Activated CD4-positive, alpha-beta T cell treated with anti-CD3 and anti-CD28 coated beads, Interleukin-2, amount 10 ng/mL, durations not matched to agents 7 days and 5 days (primary cell): ENCODE measurements around the gene UQCC5. TPM values are rescaled to one million over a fixed set of nuclear protein-coding genes. Genes with fewer than 3 reads are reported as not detected.
A peak's percentile ranks its signal among the peaks of the same experiment; 100 is the strongest.

ENCODE experiments used
- CTCF ChIA-PET: fragments of 350-600 bp; sonication (Branson Sonifier 250); formaldehyde crosslinking; loops from one replicate; lab custom pipeline; 2021; ENCODE audit warnings: antibody characterized with exemption; lab: Charles Lee
- POLR2A ChIA-PET: fragments of 350-600 bp; sonication (Branson Sonifier 250); formaldehyde crosslinking; loops from one replicate; lab custom pipeline; 2021; ENCODE audit warnings: antibody characterized with exemption; lab: Charles Lee
- DNase-seq: peaks from one replicate; pipeline ENCODE4 v3.0.0-alpha.2; 2020
- H3K27ac Mint-ChIP-seq: one replicate; pipeline ENCODE4 v1.8.0; 2021; ENCODE audit warnings: mild to moderate bottlenecking, moderate library complexity, mixed read lengths
- H3K27me3 Mint-ChIP-seq: one replicate; pipeline ENCODE4 v1.8.0; 2021; ENCODE audit warnings: mixed read lengths
- H3K36me3 Mint-ChIP-seq: one replicate; pipeline ENCODE4 v1.8.0; 2021; ENCODE audit warnings: low read depth, mixed read lengths
- H3K4me1 Mint-ChIP-seq: one replicate; pipeline ENCODE4 v1.8.0; 2021; ENCODE audit warnings: mixed read lengths
- H3K4me3 Mint-ChIP-seq: one replicate; pipeline ENCODE4 v1.8.0; 2021; ENCODE audit warnings: mild to moderate bottlenecking, moderate library complexity, mixed read lengths
- H3K9me3 Mint-ChIP-seq: one replicate; pipeline ENCODE4 v1.8.0; 2021; ENCODE audit warnings: mixed read lengths
- total RNA-seq, 2 experiments: library from RNA; stranded (reverse); gene quantifications; one replicate each; pipeline ENCODE4 v1.2.3, GENCODE V29; 2021

The UQCC5 gene
- total RNA-seq, 2 experiments from 2014 or later: 8.5 to 11.7 TPM

GRCh38 chr3:52511509-52511908, 24.9 kb upstream of the UQCC5 start:
- Mint-ChIP-seq H3K27ac (no peak overlapping the region), H3K36me3 (no peaks in the 10 kb centered on the region), H3K27me3 (no peaks in the 10 kb centered on the region), H3K4me1 (no peaks in the 10 kb centered on the region), H3K9me3 (no peaks in the 10 kb centered on the region), H3K4me3 (no peak overlapping the region)
- no peak for DNase-seq
- ChIA-PET POLR2A (no interaction called here), CTCF (interaction anchor here (1.0 kb wide), 1 partner anchor 9 kb away, joined by 3 read pairs; no protein-coding TSS in a partner anchor)

- H3K4me3 Mint-ChIP-seq: no peak overlapping the region
Measured at GRCh38 chr3:52512105-52512504, 24.3 kb upstream of the UQCC5 start.

GRCh38 chr3:52512727-52513126, 23.7 kb upstream of the UQCC5 start:
- H3K4me3 Mint-ChIP-seq: no peak overlapping the region
- ChIA-PET POLR2A (no interaction called here), CTCF (interaction anchor here (1.1 kb wide), 1 partner anchor 15 kb away, joined by 3 read pairs; no protein-coding TSS in a partner anchor)
- no peaks in the 10 kb centered on the region for H3K27me3 Mint-ChIP-seq
- DNase-seq: no peak
- H3K27ac Mint-ChIP-seq: no peak overlapping the region
- H3K36me3 Mint-ChIP-seq: no peaks in the 10 kb centered on the region
- no peaks in the 10 kb centered on the region for H3K4me1 Mint-ChIP-seq
- no peaks in the 10 kb centered on the region for H3K9me3 Mint-ChIP-seq

More at GRCh38 chr3:52512105-52512504, 24.3 kb upstream of the UQCC5 start:
- Mint-ChIP-seq H3K36me3 (no peaks in the 10 kb centered on the region), H3K27me3 (no peaks in the 10 kb centered on the region), H3K4me1 (no peaks in the 10 kb centered on the region), H3K9me3 (no peaks in the 10 kb centered on the region), H3K27ac (no peak overlapping the region)
- ChIA-PET CTCF (interaction anchor here (1.0 to 1.1 kb wide), 2 partner anchors 10 to 14 kb away, joined by 3 read pairs; no protein-coding TSS in a partner anchor), POLR2A (no interaction called here)
- no peak for DNase-seq

GRCh38 chr3:52513281-52513680, 23.1 kb upstream of the UQCC5 start:
- H3K4me1 Mint-ChIP-seq: no peaks in the 10 kb centered on the region
- no peaks in the 10 kb centered on the region for H3K9me3 Mint-ChIP-seq
- no peak overlapping the region for H3K4me3 Mint-ChIP-seq
- no peak overlapping the region for H3K27ac Mint-ChIP-seq
- no peak for DNase-seq
- no peaks in the 10 kb centered on the region for H3K27me3 Mint-ChIP-seq
- CTCF ChIA-PET: no interaction called here
- no peaks in the 10 kb centered on the region for H3K36me3 Mint-ChIP-seq
- POLR2A ChIA-PET: no interaction called here

- POLR2A ChIA-PET: no interaction called here
- Mint-ChIP-seq H3K4me3 (no peak overlapping the region), H3K27me3 (no peaks in the 10 kb centered on the region), H3K9me3 (no peaks in the 10 kb centered on the region), H3K4me1 (no peaks in the 10 kb centered on the region), H3K36me3 (no peaks in the 10 kb centered on the region), H3K27ac (no peak overlapping the region)
- CTCF ChIA-PET: interaction anchor here (0.9 kb wide), 1 partner anchor 42 kb away, joined by 3 read pairs; no protein-coding TSS in a partner anchor
- DNase-seq: no peak
Measured at GRCh38 chr3:52514576-52514975, 21.8 kb upstream of the UQCC5 start.

GRCh38 chr3:52515192-52515591, 21.2 kb upstream of the UQCC5 start:
- Mint-ChIP-seq H3K27ac (no peak overlapping the region), H3K4me1 (no peaks in the 10 kb centered on the region), H3K36me3 (no peaks in the 10 kb centered on the region), H3K9me3 (no peaks in the 10 kb centered on the region), H3K27me3 (no peaks in the 10 kb centered on the region), H3K4me3 (no peak overlapping the region)
- ChIA-PET CTCF (interaction anchor here (0.6 to 0.9 kb wide), 2 partner anchors 42 to 66 kb away, joined by 3 read pairs; no protein-coding TSS in a partner anchor), POLR2A (no interaction called here)
- DNase-seq: no peak

GRCh38 chr3:52516509-52517195, 19.8 kb upstream of the UQCC5 start:
- no peak for DNase-seq
- H3K4me1 Mint-ChIP-seq: no peaks in the 10 kb centered on the region
- no peak overlapping the region for H3K4me3 Mint-ChIP-seq
- no peaks in the 10 kb centered on the region for H3K36me3 Mint-ChIP-seq
- CTCF ChIA-PET: no interaction called here
- no peaks in the 10 kb centered on the region for H3K9me3 Mint-ChIP-seq
- no peaks in the 10 kb centered on the region for H3K27me3 Mint-ChIP-seq
- POLR2A ChIA-PET: no interaction called here
- no peak overlapping the region for H3K27ac Mint-ChIP-seq

GRCh38 chr3:52517796-52518722, 18.3 kb upstream of the UQCC5 start:
- Mint-ChIP-seq H3K4me1 (no peaks in the 10 kb centered on the region), H3K4me3 (no peak overlapping the region), H3K27ac (no peak overlapping the region), H3K27me3 (no peaks in the 10 kb centered on the region), H3K9me3 (no peaks in the 10 kb centered on the region), H3K36me3 (no peaks in the 10 kb centered on the region)
- no peak for DNase-seq
- POLR2A ChIA-PET: no interaction called here
- CTCF ChIA-PET: interaction anchor here (0.6 to 1.1 kb wide), 2 partner anchors 46 to 804 kb away, joined by 3 read pairs; no protein-coding TSS in a partner anchor

- ChIA-PET POLR2A (no interaction called here), CTCF (no interaction called here)
- no peak overlapping the region for H3K27ac Mint-ChIP-seq
- DNase-seq: no peak
- no peaks in the 10 kb centered on the region for H3K36me3 Mint-ChIP-seq
- H3K27me3 Mint-ChIP-seq: no peaks in the 10 kb centered on the region
- no peaks in the 10 kb centered on the region for H3K9me3 Mint-ChIP-seq
- no peak overlapping the region for H3K4me3 Mint-ChIP-seq
- no peaks in the 10 kb centered on the region for H3K4me1 Mint-ChIP-seq
Measured at GRCh38 chr3:52518723-52519444, 17.5 kb upstream of the UQCC5 start.

- CTCF ChIA-PET: no interaction called here
- Mint-ChIP-seq H3K27ac (no peak overlapping the region), H3K4me1 (no peaks in the 10 kb centered on the region), H3K27me3 (no peaks in the 10 kb centered on the region), H3K9me3 (no peaks in the 10 kb centered on the region), H3K36me3 (no peaks in the 10 kb centered on the region), H3K4me3 (no peak overlapping the region)
- no peak for DNase-seq
- POLR2A ChIA-PET: no interaction called here
Measured at GRCh38 chr3:52519445-52520140, 16.8 kb upstream of the UQCC5 start.

GRCh38 chr3:52520141-52520667, 16.2 kb upstream of the UQCC5 start:
- Mint-ChIP-seq H3K4me3 (no peak overlapping the region), H3K27me3 (no peaks in the 10 kb centered on the region), H3K27ac (peak overlapping the region; percentile 25), H3K36me3 (no peaks in the 10 kb centered on the region), H3K4me1 (no peaks in the 10 kb centered on the region), H3K9me3 (no peaks in the 10 kb centered on the region)
- no peak for DNase-seq
- ChIA-PET CTCF (no interaction called here), POLR2A (no interaction called here)
